ENCODE data around the gene PTGIS.
A peak's percentile ranks its signal among the peaks of the same experiment; 100 is the strongest.

Gene PTGIS

DNA sequence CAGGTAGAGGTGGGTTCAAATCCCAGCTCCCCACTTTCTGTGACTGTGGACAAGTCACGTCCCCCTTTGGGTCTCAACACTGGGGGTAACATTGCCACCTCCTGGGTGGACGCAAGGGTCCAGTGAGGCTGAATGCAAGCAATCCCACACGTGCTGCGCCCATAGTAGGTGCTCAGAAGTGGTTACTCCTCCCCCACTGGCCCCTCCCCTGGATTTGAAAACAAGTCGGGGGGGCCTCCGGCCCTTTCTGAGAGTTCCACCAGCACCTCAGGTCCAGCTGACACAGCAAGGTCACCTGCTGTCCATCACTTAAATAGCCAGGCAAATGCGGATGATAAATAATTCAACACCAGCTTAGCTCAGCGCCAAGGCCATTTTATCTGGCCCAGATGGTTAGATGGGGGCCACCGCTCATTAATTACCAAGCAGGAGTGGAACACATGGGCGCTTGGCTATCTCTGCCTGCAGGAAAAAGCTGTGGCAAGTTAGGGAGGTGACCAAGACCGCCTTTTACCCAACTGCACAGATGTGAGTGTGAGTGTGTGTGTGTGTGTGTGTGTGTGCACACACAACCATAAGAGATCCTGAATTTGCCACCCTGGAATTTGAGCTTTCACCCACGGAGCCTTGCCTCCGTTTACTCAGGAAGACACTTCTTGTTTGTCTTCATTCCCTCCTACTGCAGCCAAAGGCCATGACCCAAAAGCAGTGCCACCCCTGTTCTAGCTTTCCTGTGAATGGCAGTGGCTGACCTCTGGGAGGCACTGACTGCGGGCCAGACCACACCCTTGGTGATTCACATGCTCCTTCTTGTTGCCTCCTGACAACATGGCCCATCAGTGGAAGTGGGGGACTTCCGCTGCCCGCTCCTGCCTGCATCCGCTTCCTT, 50.8 kb downstream of the PTGIS start:
- no peak for DNase-seq (ENCODE audit: extremely low read depth, low read depth)
- TF ChIP-seq CTCF (IDR thresholded peaks at IDR 0.05; ENCODE audit: low read depth, low read length), result no peak

GRCh38 chr20:49515586-49515985, 52.4 kb downstream of the PTGIS start:
- no peak for DNase-seq (ENCODE audit: extremely low read depth, low read depth)
- no peak for TF ChIP-seq CTCF (IDR thresholded peaks at IDR 0.05; ENCODE audit: low read depth, low read length)

DNA sequence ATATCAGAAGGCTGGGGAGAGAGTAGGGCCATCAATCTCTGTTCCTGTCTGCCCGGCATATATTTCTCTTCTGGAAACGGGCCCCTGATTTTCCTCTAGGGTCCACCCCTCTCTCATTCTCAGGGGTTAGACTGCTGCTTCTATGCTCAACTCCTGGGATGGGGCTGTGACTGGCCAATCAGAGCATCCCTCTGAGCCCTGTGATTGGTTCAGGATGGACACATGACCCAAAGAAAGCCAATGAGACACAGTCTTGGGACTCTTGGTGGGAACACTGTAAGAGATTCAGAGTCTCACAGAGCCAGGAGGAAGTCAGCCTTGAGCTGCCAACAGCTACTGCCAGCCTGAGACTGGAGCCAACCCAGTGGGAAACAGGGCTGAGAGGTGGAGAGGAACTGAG, 54.4 kb downstream of the PTGIS start:
- no peak for TF ChIP-seq CTCF (IDR thresholded peaks at IDR 0.05; ENCODE audit: low read depth, low read length)
- DNase-seq (ENCODE audit: extremely low read depth, low read depth), result no peak

- no peak for TF ChIP-seq CTCF (IDR thresholded peaks at IDR 0.05; ENCODE audit: low read depth, low read length)
- no peak for DNase-seq (ENCODE audit: extremely low read depth, low read depth)
Observed at GRCh38 chr20:49513009-49513408, 54.9 kb downstream of the PTGIS start.

DNA sequence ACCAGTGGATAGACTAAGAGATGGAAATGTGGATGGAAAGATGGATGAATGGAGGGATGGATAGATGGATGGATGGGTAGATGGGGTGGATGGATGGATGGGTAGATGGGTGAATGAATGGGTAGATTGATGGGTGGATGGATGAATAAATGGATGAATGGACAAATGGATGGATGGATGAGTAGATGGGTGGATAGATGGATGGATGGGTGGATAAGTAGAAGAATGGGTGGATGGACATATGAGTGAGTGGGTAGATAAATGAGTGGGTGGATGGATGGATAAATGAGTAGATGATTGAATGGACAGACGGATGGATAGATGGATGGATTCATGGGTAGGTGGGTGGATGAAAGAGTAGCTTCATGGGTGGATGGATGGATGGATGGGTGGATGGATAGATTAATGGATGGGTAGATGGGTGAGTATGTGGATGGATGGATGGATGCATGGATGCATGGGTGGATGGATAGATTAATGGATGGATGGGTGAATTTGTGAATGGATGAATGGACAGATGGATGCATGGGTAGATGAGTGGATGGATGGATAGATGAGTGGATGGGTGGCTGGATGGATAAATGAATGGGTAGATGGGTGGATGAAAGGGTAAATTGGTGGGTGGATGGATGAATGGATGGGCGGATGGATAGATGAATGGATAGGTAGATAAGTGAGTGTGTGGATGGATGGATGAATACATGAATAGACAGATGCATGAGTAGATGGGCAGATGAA, 56.0 kb downstream of the PTGIS start:
- TF ChIP-seq CTCF (IDR thresholded peaks at IDR 0.05; ENCODE audit: low read depth, low read length), result no peak
- DNase-seq (ENCODE audit: extremely low read depth, low read depth), result no peak

DNA sequence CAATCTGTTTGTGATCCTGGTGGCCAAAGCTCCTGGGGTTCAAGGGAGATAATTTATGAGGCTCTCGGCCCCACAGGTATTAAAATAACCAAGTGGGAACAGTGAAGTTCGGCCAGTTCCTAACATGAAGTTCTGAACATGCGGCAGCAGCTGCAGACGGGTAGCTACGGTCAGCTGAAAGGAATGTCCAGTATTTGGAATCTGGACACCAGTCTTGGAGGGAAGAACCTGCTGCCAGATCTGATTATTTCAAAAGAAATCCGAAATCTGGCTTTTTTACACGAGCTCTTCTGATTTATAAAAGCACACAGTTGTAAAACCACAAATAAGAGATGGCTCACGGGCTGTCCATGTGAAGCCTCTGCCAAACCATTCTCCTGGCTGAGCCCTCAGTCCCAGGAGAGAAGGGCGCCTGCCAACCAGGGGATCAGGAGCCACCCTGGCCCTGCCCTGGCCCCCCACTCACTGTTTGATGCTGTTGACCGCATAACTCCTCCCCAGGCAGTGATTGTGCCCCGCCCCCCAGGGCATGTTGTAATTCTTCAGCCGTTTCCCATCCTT, 57.3 kb downstream of the PTGIS start:
- no peak for TF ChIP-seq CTCF (IDR thresholded peaks at IDR 0.05; ENCODE audit: low read depth, low read length)
- peak; percentile 81 for DNase-seq (ENCODE audit: extremely low read depth, low read depth)

Data from AG09319 (cell line).